ENCODE data around the gene RAPGEF6.

DNA sequence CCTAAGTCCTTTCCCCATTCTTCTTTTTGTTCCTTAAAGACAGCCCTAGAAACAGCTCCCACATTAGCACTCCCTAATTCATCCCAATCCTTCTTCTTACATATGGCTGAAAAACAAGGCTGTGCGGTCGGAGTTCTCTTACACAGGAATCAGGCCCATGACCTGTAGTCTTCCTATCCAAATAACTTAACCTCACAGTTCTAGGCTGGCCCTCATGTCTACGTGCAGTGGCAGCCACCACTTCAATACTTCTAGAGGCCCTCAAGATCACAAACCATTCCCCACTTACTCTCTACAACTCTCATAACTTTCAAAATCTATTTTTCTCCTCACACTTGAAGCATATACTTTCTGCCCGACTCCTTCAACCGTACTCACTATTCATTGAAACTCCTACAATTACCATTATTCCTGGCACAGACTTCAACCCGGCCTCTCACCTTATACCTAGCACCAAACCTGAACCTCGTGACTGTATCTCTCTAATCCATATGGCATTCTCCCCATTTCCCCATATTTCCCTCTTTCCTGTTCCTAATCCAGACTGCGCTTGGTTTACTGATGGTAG, 59.3 kb downstream of the RAPGEF6 start:
- TF ChIP-seq, protein P1, sequence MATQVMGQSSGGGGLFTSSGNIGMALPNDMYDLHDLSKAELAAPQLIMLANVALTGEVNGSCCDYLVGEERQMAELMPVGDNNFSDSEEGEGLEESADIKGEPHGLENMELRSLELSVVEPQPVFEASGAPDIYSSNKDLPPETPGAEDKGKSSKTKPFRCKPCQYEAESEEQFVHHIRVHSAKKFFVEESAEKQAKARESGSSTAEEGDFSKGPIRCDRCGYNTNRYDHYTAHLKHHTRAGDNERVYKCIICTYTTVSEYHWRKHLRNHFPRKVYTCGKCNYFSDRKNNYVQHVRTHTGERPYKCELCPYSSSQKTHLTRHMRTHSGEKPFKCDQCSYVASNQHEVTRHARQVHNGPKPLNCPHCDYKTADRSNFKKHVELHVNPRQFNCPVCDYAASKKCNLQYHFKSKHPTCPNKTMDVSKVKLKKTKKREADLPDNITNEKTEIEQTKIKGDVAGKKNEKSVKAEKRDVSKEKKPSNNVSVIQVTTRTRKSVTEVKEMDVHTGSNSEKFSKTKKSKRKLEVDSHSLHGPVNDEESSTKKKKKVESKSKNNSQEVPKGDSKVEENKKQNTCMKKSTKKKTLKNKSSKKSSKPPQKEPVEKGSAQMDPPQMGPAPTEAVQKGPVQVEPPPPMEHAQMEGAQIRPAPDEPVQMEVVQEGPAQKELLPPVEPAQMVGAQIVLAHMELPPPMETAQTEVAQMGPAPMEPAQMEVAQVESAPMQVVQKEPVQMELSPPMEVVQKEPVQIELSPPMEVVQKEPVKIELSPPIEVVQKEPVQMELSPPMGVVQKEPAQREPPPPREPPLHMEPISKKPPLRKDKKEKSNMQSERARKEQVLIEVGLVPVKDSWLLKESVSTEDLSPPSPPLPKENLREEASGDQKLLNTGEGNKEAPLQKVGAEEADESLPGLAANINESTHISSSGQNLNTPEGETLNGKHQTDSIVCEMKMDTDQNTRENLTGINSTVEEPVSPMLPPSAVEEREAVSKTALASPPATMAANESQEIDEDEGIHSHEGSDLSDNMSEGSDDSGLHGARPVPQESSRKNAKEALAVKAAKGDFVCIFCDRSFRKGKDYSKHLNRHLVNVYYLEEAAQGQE (IDR thresholded peaks at IDR 0.05; ENCODE audit: unreplicated experiment) = no peak
- TF ChIP-seq, protein P2, sequence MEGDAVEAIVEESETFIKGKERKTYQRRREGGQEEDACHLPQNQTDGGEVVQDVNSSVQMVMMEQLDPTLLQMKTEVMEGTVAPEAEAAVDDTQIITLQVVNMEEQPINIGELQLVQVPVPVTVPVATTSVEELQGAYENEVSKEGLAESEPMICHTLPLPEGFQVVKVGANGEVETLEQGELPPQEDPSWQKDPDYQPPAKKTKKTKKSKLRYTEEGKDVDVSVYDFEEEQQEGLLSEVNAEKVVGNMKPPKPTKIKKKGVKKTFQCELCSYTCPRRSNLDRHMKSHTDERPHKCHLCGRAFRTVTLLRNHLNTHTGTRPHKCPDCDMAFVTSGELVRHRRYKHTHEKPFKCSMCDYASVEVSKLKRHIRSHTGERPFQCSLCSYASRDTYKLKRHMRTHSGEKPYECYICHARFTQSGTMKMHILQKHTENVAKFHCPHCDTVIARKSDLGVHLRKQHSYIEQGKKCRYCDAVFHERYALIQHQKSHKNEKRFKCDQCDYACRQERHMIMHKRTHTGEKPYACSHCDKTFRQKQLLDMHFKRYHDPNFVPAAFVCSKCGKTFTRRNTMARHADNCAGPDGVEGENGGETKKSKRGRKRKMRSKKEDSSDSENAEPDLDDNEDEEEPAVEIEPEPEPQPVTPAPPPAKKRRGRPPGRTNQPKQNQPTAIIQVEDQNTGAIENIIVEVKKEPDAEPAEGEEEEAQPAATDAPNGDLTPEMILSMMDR (conservative IDR thresholded peaks at IDR 0.05; ENCODE audit: low read depth in 2 of 2) = no peak
- TF ChIP-seq EZH2 (IDR thresholded peaks at IDR 0.05; ENCODE audit: low read depth, unreplicated experiment) (no peak), POLR2AphosphoS5 (IDR thresholded peaks at IDR 0.05; ENCODE audit: low read depth) (no peak), CREB1 (CRISPR knock-in tag; IDR thresholded peaks at IDR 0.05; ENCODE audit: low read depth) (no peak), EZH2phosphoT487 (IDR thresholded peaks at IDR 0.05; ENCODE audit: unreplicated experiment) (no peak), JUNB (IDR thresholded peaks at IDR 0.05; ENCODE audit: unreplicated experiment) (no peak), ZNF114 (CRISPR knock-in tag; IDR thresholded peaks at IDR 0.05) (no peak), NANOG (IDR thresholded peaks at IDR 0.05; ENCODE audit: borderline replicate concordance) (no peak), ZNF331 (CRISPR knock-in tag; IDR thresholded peaks at IDR 0.05; ENCODE audit: low read depth) (no peak)
- TF ChIP-seq, protein P3, sequence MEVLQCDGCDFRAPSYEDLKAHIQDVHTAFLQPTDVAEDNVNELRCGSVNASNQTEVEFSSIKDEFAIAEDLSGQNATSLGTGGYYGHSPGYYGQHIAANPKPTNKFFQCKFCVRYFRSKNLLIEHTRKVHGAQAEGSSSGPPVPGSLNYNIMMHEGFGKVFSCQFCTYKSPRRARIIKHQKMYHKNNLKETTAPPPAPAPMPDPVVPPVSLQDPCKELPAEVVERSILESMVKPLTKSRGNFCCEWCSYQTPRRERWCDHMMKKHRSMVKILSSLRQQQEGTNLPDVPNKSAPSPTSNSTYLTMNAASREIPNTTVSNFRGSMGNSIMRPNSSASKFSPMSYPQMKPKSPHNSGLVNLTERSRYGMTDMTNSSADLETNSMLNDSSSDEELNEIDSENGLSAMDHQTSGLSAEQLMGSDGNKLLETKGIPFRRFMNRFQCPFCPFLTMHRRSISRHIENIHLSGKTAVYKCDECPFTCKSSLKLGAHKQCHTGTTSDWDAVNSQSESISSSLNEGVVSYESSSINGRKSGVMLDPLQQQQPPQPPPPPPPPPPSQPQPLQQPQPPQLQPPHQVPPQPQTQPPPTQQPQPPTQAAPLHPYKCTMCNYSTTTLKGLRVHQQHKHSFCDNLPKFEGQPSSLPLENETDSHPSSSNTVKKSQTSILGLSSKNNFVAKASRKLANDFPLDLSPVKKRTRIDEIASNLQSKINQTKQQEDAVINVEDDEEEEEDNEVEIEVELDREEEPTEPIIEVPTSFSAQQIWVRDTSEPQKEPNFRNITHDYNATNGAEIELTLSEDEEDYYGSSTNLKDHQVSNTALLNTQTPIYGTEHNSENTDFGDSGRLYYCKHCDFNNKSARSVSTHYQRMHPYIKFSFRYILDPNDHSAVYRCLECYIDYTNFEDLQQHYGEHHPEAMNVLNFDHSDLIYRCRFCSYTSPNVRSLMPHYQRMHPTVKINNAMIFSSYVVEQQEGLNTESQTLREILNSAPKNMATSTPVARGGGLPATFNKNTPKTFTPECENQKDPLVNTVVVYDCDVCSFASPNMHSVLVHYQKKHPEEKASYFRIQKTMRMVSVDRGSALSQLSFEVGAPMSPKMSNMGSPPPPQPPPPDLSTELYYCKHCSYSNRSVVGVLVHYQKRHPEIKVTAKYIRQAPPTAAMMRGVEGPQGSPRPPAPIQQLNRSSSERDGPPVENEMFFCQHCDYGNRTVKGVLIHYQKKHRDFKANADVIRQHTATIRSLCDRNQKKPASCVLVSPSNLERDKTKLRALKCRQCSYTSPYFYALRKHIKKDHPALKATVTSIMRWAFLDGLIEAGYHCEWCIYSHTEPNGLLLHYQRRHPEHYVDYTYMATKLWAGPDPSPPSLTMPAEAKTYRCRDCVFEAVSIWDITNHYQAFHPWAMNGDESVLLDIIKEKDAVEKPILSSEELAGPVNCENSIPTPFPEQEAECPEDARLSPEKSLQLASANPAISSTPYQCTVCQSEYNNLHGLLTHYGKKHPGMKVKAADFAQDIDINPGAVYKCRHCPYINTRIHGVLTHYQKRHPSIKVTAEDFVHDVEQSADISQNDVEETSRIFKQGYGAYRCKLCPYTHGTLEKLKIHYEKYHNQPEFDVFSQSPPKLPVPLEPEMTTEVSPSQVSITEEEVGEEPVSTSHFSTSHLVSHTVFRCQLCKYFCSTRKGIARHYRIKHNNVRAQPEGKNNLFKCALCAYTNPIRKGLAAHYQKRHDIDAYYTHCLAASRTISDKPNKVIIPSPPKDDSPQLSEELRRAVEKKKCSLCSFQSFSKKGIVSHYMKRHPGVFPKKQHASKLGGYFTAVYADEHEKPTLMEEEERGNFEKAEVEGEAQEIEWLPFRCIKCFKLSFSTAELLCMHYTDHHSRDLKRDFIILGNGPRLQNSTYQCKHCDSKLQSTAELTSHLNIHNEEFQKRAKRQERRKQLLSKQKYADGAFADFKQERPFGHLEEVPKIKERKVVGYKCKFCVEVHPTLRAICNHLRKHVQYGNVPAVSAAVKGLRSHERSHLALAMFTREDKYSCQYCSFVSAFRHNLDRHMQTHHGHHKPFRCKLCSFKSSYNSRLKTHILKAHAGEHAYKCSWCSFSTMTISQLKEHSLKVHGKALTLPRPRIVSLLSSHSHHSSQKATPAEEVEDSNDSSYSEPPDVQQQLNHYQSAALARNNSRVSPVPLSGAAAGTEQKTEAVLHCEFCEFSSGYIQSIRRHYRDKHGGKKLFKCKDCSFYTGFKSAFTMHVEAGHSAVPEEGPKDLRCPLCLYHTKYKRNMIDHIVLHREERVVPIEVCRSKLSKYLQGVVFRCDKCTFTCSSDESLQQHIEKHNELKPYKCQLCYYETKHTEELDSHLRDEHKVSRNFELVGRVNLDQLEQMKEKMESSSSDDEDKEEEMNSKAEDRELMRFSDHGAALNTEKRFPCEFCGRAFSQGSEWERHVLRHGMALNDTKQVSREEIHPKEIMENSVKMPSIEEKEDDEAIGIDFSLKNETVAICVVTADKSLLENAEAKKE (CRISPR knock-in tag; IDR thresholded peaks at IDR 0.05) = no peak
- TF ChIP-seq, protein P4, sequence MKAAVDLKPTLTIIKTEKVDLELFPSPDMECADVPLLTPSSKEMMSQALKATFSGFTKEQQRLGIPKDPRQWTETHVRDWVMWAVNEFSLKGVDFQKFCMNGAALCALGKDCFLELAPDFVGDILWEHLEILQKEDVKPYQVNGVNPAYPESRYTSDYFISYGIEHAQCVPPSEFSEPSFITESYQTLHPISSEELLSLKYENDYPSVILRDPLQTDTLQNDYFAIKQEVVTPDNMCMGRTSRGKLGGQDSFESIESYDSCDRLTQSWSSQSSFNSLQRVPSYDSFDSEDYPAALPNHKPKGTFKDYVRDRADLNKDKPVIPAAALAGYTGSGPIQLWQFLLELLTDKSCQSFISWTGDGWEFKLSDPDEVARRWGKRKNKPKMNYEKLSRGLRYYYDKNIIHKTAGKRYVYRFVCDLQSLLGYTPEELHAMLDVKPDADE (IDR thresholded peaks at IDR 0.05) = no peak

Data from GM23338 (cell line).